Osteocyte (in vitro differentiated cells): ENCODE data around the gene PGAP3. TPM values are rescaled to one million over a fixed set of nuclear protein-coding genes. Genes with fewer than 3 reads are reported as not detected.
A peak's percentile ranks its signal among the peaks of the same experiment; 100 is the strongest.

Source experiments
- DNase-seq: peaks from one replicate; pipeline ENCODE4 v3.0.0; 2021; ENCODE audit warnings: mixed read lengths; ENCODE audit not compliant: unreplicated experiment; ENCODE audit errors: extremely low spot score
- H3K27ac Mint-ChIP-seq: one replicate; pipeline ENCODE4 v1.8.0; 2021; ENCODE audit warnings: mild to moderate bottlenecking, mixed read lengths; ENCODE audit not compliant: unreplicated experiment
- H3K27me3 Mint-ChIP-seq: one replicate; pipeline ENCODE4 v1.8.0; 2021; ENCODE audit warnings: mixed read lengths; ENCODE audit not compliant: unreplicated experiment
- H3K36me3 Mint-ChIP-seq: one replicate; pipeline ENCODE4 v1.8.0; 2021; ENCODE audit warnings: mixed read lengths; ENCODE audit not compliant: unreplicated experiment
- H3K4me1 Mint-ChIP-seq: one replicate; pipeline ENCODE4 v1.8.0; 2021; ENCODE audit warnings: mixed read lengths; ENCODE audit not compliant: unreplicated experiment
- H3K4me3 Mint-ChIP-seq: one replicate; pipeline ENCODE4 v1.8.0; 2021; ENCODE audit warnings: mild to moderate bottlenecking, moderate library complexity, mixed read lengths; ENCODE audit not compliant: unreplicated experiment
- H3K9me3 Mint-ChIP-seq: one replicate; pipeline ENCODE4 v1.8.0; 2021; ENCODE audit warnings: mixed read lengths; ENCODE audit not compliant: unreplicated experiment
- CTCF ChIP-seq: fragments of 200-600 bp; sonication (generic); IDR thresholded peaks from 2 replicates; pipeline ENCODE4 v1.5.0; 2021; ENCODE audit warnings: antibody characterized with exemption, mild to moderate bottlenecking, moderate library complexity
- total RNA-seq: library from RNA; stranded (reverse); gene quantifications from 2 replicates; pipeline ENCODE4 v1.2.1, GENCODE V29; 2021

PGAP3 gene
- total RNA-seq, 1 donor from 2014 or later = 33.8 TPM

DNA sequence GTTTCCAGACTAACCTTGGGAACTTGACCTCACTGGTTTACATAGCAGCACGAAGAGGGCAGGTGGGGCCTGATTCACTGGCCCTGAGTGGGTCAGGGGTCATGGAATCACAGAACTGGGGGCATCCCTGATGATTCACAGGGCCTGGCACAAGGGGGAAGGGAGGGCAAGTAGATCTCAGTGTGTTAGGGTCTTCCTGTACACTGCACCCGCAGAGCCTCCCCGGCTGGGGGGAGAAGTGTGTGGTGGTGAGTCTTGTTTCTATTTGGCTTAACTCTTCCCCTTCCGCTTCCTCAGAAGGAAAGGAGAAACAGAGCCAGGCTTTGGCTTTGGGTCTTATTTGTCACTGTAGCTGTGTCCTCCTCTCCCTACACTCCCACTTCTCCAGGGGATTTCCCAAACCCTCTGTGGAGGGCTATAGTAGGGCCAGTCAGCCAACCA, 47.2 kb downstream of the PGAP3 start:
- no peak overlapping the region for H3K4me3 Mint-ChIP-seq
- H3K36me3 Mint-ChIP-seq = no peaks in the 10 kb centered on the region
- H3K27ac Mint-ChIP-seq = no peak overlapping the region
- H3K27me3 Mint-ChIP-seq = no peaks in the 10 kb centered on the region
- H3K9me3 Mint-ChIP-seq = no peaks in the 10 kb centered on the region
- no peak for DNase-seq
- H3K4me1 Mint-ChIP-seq = peaks cover 53% of the 10 kb centered on the region
- no peak for TF ChIP-seq CTCF

DNA sequence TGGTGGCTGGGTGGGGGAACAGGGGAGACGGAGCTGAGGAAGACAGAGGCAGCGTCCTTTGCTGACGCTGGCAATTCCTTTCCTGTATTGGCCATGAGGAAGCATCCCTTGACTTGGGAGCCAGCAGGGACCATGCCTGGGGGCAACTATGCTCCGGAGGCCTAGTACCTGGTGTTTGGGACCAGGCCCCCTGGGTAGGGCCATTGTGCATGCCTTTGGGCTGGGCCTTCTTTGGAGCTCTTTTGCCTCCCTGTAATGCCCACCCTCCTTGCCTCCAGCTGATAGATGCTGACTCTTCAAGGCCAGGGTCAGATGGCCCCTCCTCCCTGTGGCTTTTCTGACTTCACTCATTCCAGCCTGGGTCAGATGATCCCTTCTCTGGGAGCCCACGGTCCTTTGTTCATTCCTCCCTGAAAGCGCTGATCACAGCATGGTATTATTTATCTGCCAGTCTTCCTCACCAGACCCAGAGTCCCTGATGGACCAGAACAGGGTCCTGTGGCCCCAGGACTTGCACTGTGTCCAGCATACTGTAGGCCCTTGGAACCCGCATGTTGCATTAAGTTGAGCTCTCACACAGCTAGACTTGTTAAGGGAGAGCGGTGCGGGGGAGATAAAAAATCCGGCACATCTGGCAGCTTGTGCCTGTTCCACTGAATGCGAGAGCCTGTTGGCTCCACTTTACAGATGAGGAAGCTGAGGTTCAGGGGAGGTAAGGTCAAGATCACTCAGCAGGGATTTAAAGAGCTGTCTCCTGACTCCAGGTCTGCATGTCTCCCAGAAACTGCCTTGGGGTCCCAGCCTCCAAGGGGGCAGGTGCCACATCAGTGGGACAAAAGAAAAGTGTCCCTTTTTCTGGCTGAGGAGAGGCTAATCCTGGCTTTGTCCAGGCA, 48.0 kb downstream of the PGAP3 start:
- Mint-ChIP-seq H3K4me3 (no peak overlapping the region), H3K4me1 (peaks cover 53% of the 10 kb centered on the region), H3K27me3 (no peaks in the 10 kb centered on the region), H3K27ac (no peak overlapping the region), H3K36me3 (no peaks in the 10 kb centered on the region), H3K9me3 (no peaks in the 10 kb centered on the region)
- no peak for DNase-seq
- no peak for TF ChIP-seq CTCF

DNA sequence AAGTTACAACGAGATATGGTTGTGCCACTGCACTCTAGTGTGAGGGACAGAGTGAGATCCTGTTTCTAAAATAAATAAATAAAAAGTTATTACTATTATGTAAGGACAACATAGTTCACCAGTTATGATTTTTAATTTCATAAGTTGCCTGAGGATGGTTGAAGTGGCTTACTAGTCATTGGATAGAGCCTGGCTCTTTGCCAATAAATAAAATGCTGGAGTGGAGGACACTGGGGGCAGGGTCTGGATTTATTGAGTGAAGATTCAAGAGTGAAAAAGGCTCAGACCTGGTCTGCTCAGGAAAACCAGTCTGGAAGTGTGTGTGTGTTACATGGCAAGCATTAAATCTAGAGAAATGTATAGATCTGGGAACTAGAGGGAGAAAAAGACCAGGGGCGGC, 48.8 kb downstream of the PGAP3 start:
- TF ChIP-seq CTCF = no peak
- H3K27me3 Mint-ChIP-seq = no peaks in the 10 kb centered on the region
- DNase-seq = no peak
- peaks cover 56% of the 10 kb centered on the region for H3K4me1 Mint-ChIP-seq
- no peak overlapping the region for H3K4me3 Mint-ChIP-seq
- no peak overlapping the region for H3K27ac Mint-ChIP-seq
- H3K9me3 Mint-ChIP-seq = no peaks in the 10 kb centered on the region
- H3K36me3 Mint-ChIP-seq = no peaks in the 10 kb centered on the region

DNA sequence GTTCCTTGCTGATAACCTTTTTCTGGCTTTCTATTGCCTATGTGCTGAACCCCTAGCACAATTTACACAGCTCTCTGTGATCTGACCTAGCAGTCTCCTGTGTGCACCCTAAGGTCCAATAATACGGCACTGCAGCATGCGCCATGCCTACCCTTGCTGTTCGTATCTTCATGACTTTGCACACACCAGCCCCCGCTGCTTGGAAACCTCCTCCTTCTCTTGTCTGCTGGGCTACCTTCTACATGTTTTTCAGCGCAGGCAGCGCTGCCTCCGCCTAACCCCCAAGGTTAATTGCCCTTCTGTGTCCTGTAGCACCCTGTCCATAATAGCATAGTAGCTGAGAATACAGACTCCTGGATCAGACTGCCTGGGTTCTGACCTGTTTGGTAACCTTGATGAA, 49.5 kb downstream of the PGAP3 start:
- H3K4me1 Mint-ChIP-seq = peaks cover 49% of the 10 kb centered on the region
- H3K27me3 Mint-ChIP-seq = no peaks in the 10 kb centered on the region
- no peak for TF ChIP-seq CTCF
- H3K27ac Mint-ChIP-seq = peak overlapping the region; percentile 62
- no peaks in the 10 kb centered on the region for H3K36me3 Mint-ChIP-seq
- H3K9me3 Mint-ChIP-seq = no peaks in the 10 kb centered on the region
- peak overlapping the region; percentile 81 for H3K4me3 Mint-ChIP-seq
- no peak for DNase-seq

- no peak for TF ChIP-seq CTCF
- no peaks in the 10 kb centered on the region for H3K9me3 Mint-ChIP-seq
- H3K4me3 Mint-ChIP-seq = peak within 1 kb of the TSS; percentile 81
- H3K4me1 Mint-ChIP-seq = peaks cover 37% of the 10 kb centered on the region
- H3K36me3 Mint-ChIP-seq = no peaks in the 10 kb centered on the region
- peak; percentile 94 for DNase-seq
- H3K27me3 Mint-ChIP-seq = peaks cover under 1% of the 10 kb centered on the region
- H3K27ac Mint-ChIP-seq = peak within 1 kb of the TSS; percentile 62
Measured at GRCh38 chr17:39636927-39637736, 50.7 kb downstream of the PGAP3 start, which contains the start of gene STARD3. Gene STARD3 (plus strand): TSS chr17:39637144. CDS start chr17:39653532, 16,388 bp downstream.
